CD14-positive monocyte (primary cell): ENCODE data around the gene ADAMTSL3. TPM values are rescaled to one million over a fixed set of nuclear protein-coding genes. Genes with fewer than 3 reads are reported as not detected.

Experiments
- DNase-seq, 3 donors: peaks; one replicate each; pipeline ENCODE4 v3.0.0-alpha.2; 2011 to 2022
- H2AFZ ChIP-seq: 2 replicates; pipeline ENCODE4 v1.6.0; 2012; ENCODE audit warnings: mild to moderate bottlenecking, low read depth, low read length, inconsistent platforms; ENCODE audit not compliant: insufficient read depth, poor library complexity, severe bottlenecking
- H3K27ac ChIP-seq, 2 donors: 1 replicate in 1 of 2; 2 replicates in 1 of 2; pipeline ENCODE4 v1.5.1; 2012 to 2013; ENCODE audit warnings: low read length in 2 of 2, control low read depth in 1 of 2, inconsistent platforms in 1 of 2, low read depth in 1 of 2, mild to moderate bottlenecking in 1 of 2
- H3K27me3 ChIP-seq, 2 donors: one replicate each; pipeline versions ENCODE4 v1.6.0 to v1.6.1; 2011 to 2013; ENCODE audit warnings: low read length in 2 of 2; ENCODE audit not compliant: control insufficient read depth in 2 of 2, insufficient read depth in 2 of 2
- H3K36me3 ChIP-seq, 2 donors: replicated peaks in 1 of 2; 1 replicate in 1 of 2; 2 replicates in 1 of 2; pipeline versions ENCODE4 v1.5.1 to v1.6.1; 2012 to 2013; ENCODE audit warnings: low read length in 2 of 2, control low read depth in 1 of 2, inconsistent platforms in 1 of 2, mild to moderate bottlenecking in 1 of 2; ENCODE audit not compliant: insufficient read depth in 2 of 2, control insufficient read depth in 1 of 2
- H3K4me1 ChIP-seq, 2 donors: 1 replicate in 1 of 2; 2 replicates in 1 of 2; pipeline versions ENCODE4 v1.5.1 to v1.6.1; 2012 to 2013; ENCODE audit warnings: low read length in 2 of 2, control low read depth in 1 of 2, inconsistent platforms in 1 of 2, mild to moderate bottlenecking in 1 of 2, moderate library complexity in 1 of 2; ENCODE audit not compliant: insufficient read depth in 2 of 2, control insufficient read depth in 1 of 2
- H3K4me2 ChIP-seq: replicated peaks from 2 replicates; pipeline ENCODE3; 2012; ENCODE audit warnings: low read length, moderate library complexity, mild to moderate bottlenecking; ENCODE audit not compliant: poor library complexity, severe bottlenecking; ENCODE audit errors: extremely low read depth
- H3K4me3 ChIP-seq, 3 experiments: fragments of 200-600 bp in 1 of 3; sonication (generic) in 1 of 3; replicated peaks in 1 of 3; 1 replicate in 2 of 3; 2 replicates in 1 of 3; pipeline ENCODE4 v1.5.1; 2011 to 2013; ENCODE audit warnings: low read length in 3 of 3, mild to moderate bottlenecking in 3 of 3, control low read depth in 2 of 3, low read depth in 2 of 3, inconsistent platforms in 1 of 3, moderate library complexity in 1 of 3
- H3K79me2 ChIP-seq: 2 replicates; pipeline ENCODE4 v1.6.0; 2012; ENCODE audit warnings: mild to moderate bottlenecking, control low read depth, inconsistent platforms, low read length, moderate library complexity; ENCODE audit not compliant: insufficient read depth
- H3K9ac ChIP-seq: 2 replicates; pipeline ENCODE4 v1.6.0; 2017; ENCODE audit warnings: low read length, mild to moderate bottlenecking; ENCODE audit not compliant: insufficient read depth, poor library complexity, severe bottlenecking
- H3K9me3 ChIP-seq, 2 donors: replicated peaks in 1 of 2; 1 replicate in 1 of 2; 2 replicates in 1 of 2; pipeline versions ENCODE4 v1.5.1 to v1.6.1; 2012 to 2013; ENCODE audit warnings: low read length in 2 of 2, control low read depth in 1 of 2; ENCODE audit not compliant: control insufficient read depth in 1 of 2, insufficient read depth in 1 of 2
- H4K20me1 ChIP-seq: 2 replicates; pipeline ENCODE4 v1.6.0; 2012; ENCODE audit warnings: mild to moderate bottlenecking, low read length, control low read depth, moderate library complexity; ENCODE audit not compliant: insufficient read depth
- H3K27ac Mint-ChIP-seq, 7 donors: one replicate each; pipeline ENCODE4 v1.8.0; 2020; ENCODE audit warnings: mild to moderate bottlenecking in 7 of 7, mixed read lengths in 7 of 7, moderate library complexity in 6 of 7, inconsistent platforms in 2 of 7
- H3K27me3 Mint-ChIP-seq, 3 donors: one replicate each; pipeline ENCODE4 v1.8.0; 2021 to 2022; ENCODE audit warnings: low read depth in 3 of 3, mild to moderate bottlenecking in 3 of 3, mixed read lengths in 3 of 3, moderate library complexity in 3 of 3, inconsistent platforms in 1 of 3
- H3K36me3 Mint-ChIP-seq, 2 donors: one replicate each; pipeline ENCODE4 v1.8.0; 2020; ENCODE audit warnings: mixed read lengths in 2 of 2, inconsistent platforms in 1 of 2, mild to moderate bottlenecking in 1 of 2
- H3K4me1 Mint-ChIP-seq: one replicate; pipeline ENCODE4 v1.8.0; 2020; ENCODE audit warnings: mild to moderate bottlenecking, mixed read lengths
- H3K4me3 Mint-ChIP-seq, 2 donors: one replicate each; pipeline ENCODE4 v1.8.0; 2020; ENCODE audit warnings: mild to moderate bottlenecking in 2 of 2, mixed read lengths in 2 of 2, moderate library complexity in 1 of 2
- H3K9me3 Mint-ChIP-seq, 7 donors: one replicate each; pipeline ENCODE4 v1.8.0; 2020 to 2022; ENCODE audit warnings: mixed read lengths in 7 of 7, mild to moderate bottlenecking in 6 of 7, moderate library complexity in 6 of 7, inconsistent platforms in 2 of 7
- CTCF ChIP-seq: fragments of 200-600 bp; IDR thresholded peaks from one replicate; pipeline ENCODE4 v1.8.0; 2022; ENCODE audit warnings: antibody characterized with exemption, mild to moderate bottlenecking
- WGBS: methylation state at CpG from one replicate; pipeline ENCODE4 v1.1.5; 2013; ENCODE audit warnings: missing lambda C conversion rate; ENCODE audit not compliant: insufficient coverage; 5-methylcytosine and 5-hydroxymethylcytosine counted together
- intact Hi-C, 2 donors: fragments of 100-400 bp; cut with micrococcal nuclease; formaldehyde crosslinking; loops; one replicate each; pipeline versions ENCODE4 v1.15.0 to v1.15.1; 2023
- polyA plus RNA-seq, 3 donors: library from polyadenylated mRNA; depleted of rRNA in 1 of 3; unstranded in 2 of 3; stranded (reverse) in 1 of 3; fragments of 300-500 nt in 2 of 3; fragments of >200 nt in 1 of 3; fragmentation: Illumina TruSeq in 2 of 3; gene quantifications; 1 replicate in 2 of 3; 2 replicates in 1 of 3; pipeline ENCODE4 v1.2.3, GENCODE V29; 2012 to 2021

The ADAMTSL3 gene
- polyA plus RNA-seq, 3 donors: not detected

- Mint-ChIP-seq H3K9me3 (peaks cover 0 to 8% (median 0%) of the 10 kb centered on the region in 7 donors), H3K36me3 (no peaks in the 10 kb centered on the region), H3K4me3 (no peak overlapping the region), H3K27ac (no peak overlapping the region), H3K27me3 (peaks cover 3 to 8% (median 5%) of the 10 kb centered on the region in 3 donors), H3K4me1 (no peaks in the 10 kb centered on the region)
- Histone ChIP-seq H3K27me3 (no peaks in the 10 kb centered on the region), H3K4me3 (no peak overlapping the region), H3K9me3 (no peaks in the 10 kb centered on the region), H3K9ac (no peak overlapping the region), H3K79me2 (no peaks in the 10 kb centered on the region), H3K36me3 (no peaks in the 10 kb centered on the region), H3K27ac (no peak overlapping the region), H2AFZ (no peak overlapping the region), H3K4me2 (no peak overlapping the region), H4K20me1 (no peaks in the 10 kb centered on the region), H3K4me1 (no peaks in the 10 kb centered on the region)
- intact Hi-C loops: loop anchor here in 1 of 2 donors (10.0 kb wide), 1 partner anchor 64 kb away; no protein-coding TSS in a partner anchor
- DNase-seq: no peak
- WGBS: no CpG with 5 or more reads among the region's 2 CpGs
- no peak for TF ChIP-seq CTCF
Measured at GRCh38 chr15:83880529-83880928, 226.6 kb downstream of the ADAMTSL3 start.

- Mint-ChIP-seq H3K27ac (no peak overlapping the region), H3K4me3 (no peak overlapping the region), H3K27me3 (peaks cover 3 to 8% (median 5%) of the 10 kb centered on the region in 3 donors), H3K9me3 (peaks cover 0 to 8% (median 0%) of the 10 kb centered on the region in 7 donors), H3K36me3 (no peaks in the 10 kb centered on the region), H3K4me1 (no peaks in the 10 kb centered on the region)
- DNase-seq: no peak
- H3K9ac ChIP-seq: no peak overlapping the region
- H4K20me1 ChIP-seq: no peaks in the 10 kb centered on the region
- no peaks in the 10 kb centered on the region for H3K9me3 ChIP-seq
- no peaks in the 10 kb centered on the region for H3K79me2 ChIP-seq
- no peaks in the 10 kb centered on the region for H3K36me3 ChIP-seq
- no peak overlapping the region for H3K27ac ChIP-seq
- no peak overlapping the region for H3K4me2 ChIP-seq
- no peak overlapping the region for H2AFZ ChIP-seq
- no peaks in the 10 kb centered on the region for H3K4me1 ChIP-seq
- H3K4me3 ChIP-seq: no peak overlapping the region
- no peak for TF ChIP-seq CTCF
- WGBS: 92% methylated on average over 3 of the region's 3 CpGs
- intact Hi-C loops: loop anchor here in 1 of 2 donors (10.0 kb wide), 1 partner anchor 64 kb away; no protein-coding TSS in a partner anchor
- H3K27me3 ChIP-seq: no peaks in the 10 kb centered on the region
Measured at GRCh38 chr15:83881156-83881555, 227.2 kb downstream of the ADAMTSL3 start.
